CD14-positive monocyte (primary cell): Measurements from ENCODE around the gene ATP5F1A. TPM values are rescaled to one million over a fixed set of nuclear protein-coding genes. Genes with fewer than 3 reads are reported as not detected.

Experiments
- DNase-seq, 3 donors: peaks; one replicate each; pipeline ENCODE4 v3.0.0-alpha.2; 2011 to 2022
- H2AFZ ChIP-seq: 2 replicates; pipeline ENCODE4 v1.6.0; 2012; ENCODE audit warnings: mild to moderate bottlenecking, low read depth, low read length, inconsistent platforms; ENCODE audit not compliant: insufficient read depth, poor library complexity, severe bottlenecking
- H3K27ac ChIP-seq, 2 donors: 1 replicate in 1 of 2; 2 replicates in 1 of 2; pipeline ENCODE4 v1.5.1; 2012 to 2013; ENCODE audit warnings: low read length in 2 of 2, control low read depth in 1 of 2, inconsistent platforms in 1 of 2, low read depth in 1 of 2, mild to moderate bottlenecking in 1 of 2
- H3K27me3 ChIP-seq, 2 donors: one replicate each; pipeline versions ENCODE4 v1.6.0 to v1.6.1; 2011 to 2013; ENCODE audit warnings: low read length in 2 of 2; ENCODE audit not compliant: control insufficient read depth in 2 of 2, insufficient read depth in 2 of 2
- H3K36me3 ChIP-seq, 2 donors: replicated peaks in 1 of 2; 1 replicate in 1 of 2; 2 replicates in 1 of 2; pipeline versions ENCODE4 v1.5.1 to v1.6.1; 2012 to 2013; ENCODE audit warnings: low read length in 2 of 2, control low read depth in 1 of 2, inconsistent platforms in 1 of 2, mild to moderate bottlenecking in 1 of 2; ENCODE audit not compliant: insufficient read depth in 2 of 2, control insufficient read depth in 1 of 2
- H3K4me1 ChIP-seq, 2 donors: 1 replicate in 1 of 2; 2 replicates in 1 of 2; pipeline versions ENCODE4 v1.5.1 to v1.6.1; 2012 to 2013; ENCODE audit warnings: low read length in 2 of 2, control low read depth in 1 of 2, inconsistent platforms in 1 of 2, mild to moderate bottlenecking in 1 of 2, moderate library complexity in 1 of 2; ENCODE audit not compliant: insufficient read depth in 2 of 2, control insufficient read depth in 1 of 2
- H3K4me2 ChIP-seq: replicated peaks from 2 replicates; pipeline ENCODE3; 2012; ENCODE audit warnings: low read length, moderate library complexity, mild to moderate bottlenecking; ENCODE audit not compliant: poor library complexity, severe bottlenecking; ENCODE audit errors: extremely low read depth
- H3K4me3 ChIP-seq, 3 experiments: fragments of 200-600 bp in 1 of 3; sonication (generic) in 1 of 3; replicated peaks in 1 of 3; 1 replicate in 2 of 3; 2 replicates in 1 of 3; pipeline ENCODE4 v1.5.1; 2011 to 2013; ENCODE audit warnings: low read length in 3 of 3, mild to moderate bottlenecking in 3 of 3, control low read depth in 2 of 3, low read depth in 2 of 3, inconsistent platforms in 1 of 3, moderate library complexity in 1 of 3
- H3K79me2 ChIP-seq: 2 replicates; pipeline ENCODE4 v1.6.0; 2012; ENCODE audit warnings: mild to moderate bottlenecking, control low read depth, inconsistent platforms, low read length, moderate library complexity; ENCODE audit not compliant: insufficient read depth
- H3K9ac ChIP-seq: 2 replicates; pipeline ENCODE4 v1.6.0; 2017; ENCODE audit warnings: low read length, mild to moderate bottlenecking; ENCODE audit not compliant: insufficient read depth, poor library complexity, severe bottlenecking
- H3K9me3 ChIP-seq, 2 donors: replicated peaks in 1 of 2; 1 replicate in 1 of 2; 2 replicates in 1 of 2; pipeline versions ENCODE4 v1.5.1 to v1.6.1; 2012 to 2013; ENCODE audit warnings: low read length in 2 of 2, control low read depth in 1 of 2; ENCODE audit not compliant: control insufficient read depth in 1 of 2, insufficient read depth in 1 of 2
- H4K20me1 ChIP-seq: 2 replicates; pipeline ENCODE4 v1.6.0; 2012; ENCODE audit warnings: mild to moderate bottlenecking, low read length, control low read depth, moderate library complexity; ENCODE audit not compliant: insufficient read depth
- H3K27ac Mint-ChIP-seq, 7 donors: one replicate each; pipeline ENCODE4 v1.8.0; 2020; ENCODE audit warnings: mild to moderate bottlenecking in 7 of 7, mixed read lengths in 7 of 7, moderate library complexity in 6 of 7, inconsistent platforms in 2 of 7
- H3K27me3 Mint-ChIP-seq, 3 donors: one replicate each; pipeline ENCODE4 v1.8.0; 2021 to 2022; ENCODE audit warnings: low read depth in 3 of 3, mild to moderate bottlenecking in 3 of 3, mixed read lengths in 3 of 3, moderate library complexity in 3 of 3, inconsistent platforms in 1 of 3
- H3K36me3 Mint-ChIP-seq, 2 donors: one replicate each; pipeline ENCODE4 v1.8.0; 2020; ENCODE audit warnings: mixed read lengths in 2 of 2, inconsistent platforms in 1 of 2, mild to moderate bottlenecking in 1 of 2
- H3K4me1 Mint-ChIP-seq: one replicate; pipeline ENCODE4 v1.8.0; 2020; ENCODE audit warnings: mild to moderate bottlenecking, mixed read lengths
- H3K4me3 Mint-ChIP-seq, 2 donors: one replicate each; pipeline ENCODE4 v1.8.0; 2020; ENCODE audit warnings: mild to moderate bottlenecking in 2 of 2, mixed read lengths in 2 of 2, moderate library complexity in 1 of 2
- H3K9me3 Mint-ChIP-seq, 7 donors: one replicate each; pipeline ENCODE4 v1.8.0; 2020 to 2022; ENCODE audit warnings: mixed read lengths in 7 of 7, mild to moderate bottlenecking in 6 of 7, moderate library complexity in 6 of 7, inconsistent platforms in 2 of 7
- WGBS: methylation state at CpG from one replicate; pipeline ENCODE4 v1.1.5; 2013; ENCODE audit warnings: missing lambda C conversion rate; ENCODE audit not compliant: insufficient coverage; 5-methylcytosine and 5-hydroxymethylcytosine counted together
- intact Hi-C, 2 donors: fragments of 100-400 bp; cut with micrococcal nuclease; formaldehyde crosslinking; loops; one replicate each; pipeline versions ENCODE4 v1.15.0 to v1.15.1; 2023
- polyA plus RNA-seq, 3 donors: library from polyadenylated mRNA; depleted of rRNA in 1 of 3; unstranded in 2 of 3; stranded (reverse) in 1 of 3; fragments of 300-500 nt in 2 of 3; fragments of >200 nt in 1 of 3; fragmentation: Illumina TruSeq in 2 of 3; gene quantifications; 1 replicate in 2 of 3; 2 replicates in 1 of 3; pipeline ENCODE4 v1.2.3, GENCODE V29; 2012 to 2021
- TF ChIP-seq, protein P1 (sequence below): fragments of 200-600 bp; IDR thresholded peaks from one replicate; pipeline ENCODE4 v1.8.0; 2022; ENCODE audit warnings: antibody characterized with exemption, mild to moderate bottlenecking

Gene ATP5F1A
- polyA plus RNA-seq, 3 donors: 251 to 553 (median 524) TPM

DNA sequence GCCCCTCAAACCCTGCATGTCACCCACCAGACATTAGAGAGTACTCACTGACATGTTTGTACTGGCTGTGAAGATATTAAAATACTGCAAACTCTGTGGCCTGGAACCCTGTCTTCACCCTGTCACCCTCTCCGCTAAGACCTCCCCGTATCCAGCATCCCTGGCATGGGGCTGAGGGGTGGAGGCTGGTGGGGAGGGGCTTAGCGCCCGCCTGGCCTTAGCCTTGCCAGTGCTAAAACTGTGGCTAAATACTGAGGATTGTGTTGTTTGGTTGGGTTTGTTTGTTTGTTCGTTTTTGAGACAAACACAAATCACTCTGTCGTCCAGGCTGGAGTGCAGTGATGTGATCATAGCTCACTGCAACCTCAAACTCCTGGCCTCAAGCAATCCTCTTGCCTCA is 27.9 kb downstream of the ATP5F1A start:
- Histone ChIP-seq H3K4me1 (peaks cover 35 to 48% of the 10 kb centered on the region in 2 donors), H3K27ac (peak overlapping the region; percentile 75 to 78), H3K4me2 (peak overlapping the region; percentile 96), H3K36me3 (no peaks in the 10 kb centered on the region), H3K4me3 (peak overlapping the region; percentile 3 to 97 (median 95)), H3K27me3 (no peaks in the 10 kb centered on the region), H2AFZ (no peak overlapping the region), H3K9ac (peak overlapping the region; percentile 95), H3K9me3 (no peaks in the 10 kb centered on the region), H4K20me1 (peaks cover 41% of the 10 kb centered on the region), H3K79me2 (peaks cover 74% of the 10 kb centered on the region)
- H3K9me3 Mint-ChIP-seq: no peaks in the 10 kb centered on the region
- peaks cover 0 to 1% (median 0%) of the 10 kb centered on the region in 3 donors for H3K27me3 Mint-ChIP-seq
- 100% methylated on average over 2 of the region's 6 CpGs for WGBS
- no peak for DNase-seq
- peaks cover 53% of the 10 kb centered on the region for H3K4me1 Mint-ChIP-seq
- peaks cover 6 to 11% of the 10 kb centered on the region in 2 donors for H3K36me3 Mint-ChIP-seq
- TF ChIP-seq, protein P1, sequence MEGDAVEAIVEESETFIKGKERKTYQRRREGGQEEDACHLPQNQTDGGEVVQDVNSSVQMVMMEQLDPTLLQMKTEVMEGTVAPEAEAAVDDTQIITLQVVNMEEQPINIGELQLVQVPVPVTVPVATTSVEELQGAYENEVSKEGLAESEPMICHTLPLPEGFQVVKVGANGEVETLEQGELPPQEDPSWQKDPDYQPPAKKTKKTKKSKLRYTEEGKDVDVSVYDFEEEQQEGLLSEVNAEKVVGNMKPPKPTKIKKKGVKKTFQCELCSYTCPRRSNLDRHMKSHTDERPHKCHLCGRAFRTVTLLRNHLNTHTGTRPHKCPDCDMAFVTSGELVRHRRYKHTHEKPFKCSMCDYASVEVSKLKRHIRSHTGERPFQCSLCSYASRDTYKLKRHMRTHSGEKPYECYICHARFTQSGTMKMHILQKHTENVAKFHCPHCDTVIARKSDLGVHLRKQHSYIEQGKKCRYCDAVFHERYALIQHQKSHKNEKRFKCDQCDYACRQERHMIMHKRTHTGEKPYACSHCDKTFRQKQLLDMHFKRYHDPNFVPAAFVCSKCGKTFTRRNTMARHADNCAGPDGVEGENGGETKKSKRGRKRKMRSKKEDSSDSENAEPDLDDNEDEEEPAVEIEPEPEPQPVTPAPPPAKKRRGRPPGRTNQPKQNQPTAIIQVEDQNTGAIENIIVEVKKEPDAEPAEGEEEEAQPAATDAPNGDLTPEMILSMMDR: no peak
- peak overlapping the region; percentile 88 to 97 for H3K4me3 Mint-ChIP-seq
- peak overlapping the region; percentile 90 to 95 (median 92) for H3K27ac Mint-ChIP-seq
- intact Hi-C loops: loop anchor here (5.0 to 10.0 kb wide), 5 partner anchors 45 to 405 kb away; partner anchors contain the start of gene EPG5 (in 1 of the 2)

DNA sequence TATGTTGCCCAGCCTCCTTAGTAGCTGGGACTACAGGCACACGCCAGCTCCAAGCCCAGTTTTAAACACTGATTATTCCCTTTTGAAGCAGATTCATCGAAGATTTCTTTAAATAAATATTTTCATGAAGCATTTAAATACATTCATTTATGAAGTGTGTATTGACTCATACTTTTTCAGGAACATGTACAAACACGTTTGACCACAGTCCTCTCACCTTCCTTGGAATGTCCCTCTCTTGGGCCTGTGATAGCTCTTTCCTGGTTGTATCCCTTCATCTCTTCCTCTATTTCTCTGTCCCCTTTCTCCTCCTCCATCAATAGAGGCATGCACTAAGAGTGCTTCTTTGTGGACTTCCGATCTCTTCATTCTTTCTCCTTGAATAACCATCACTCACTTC is 28.6 kb downstream of the ATP5F1A start:
- Mint-ChIP-seq H3K4me1 (peaks cover 55% of the 10 kb centered on the region), H3K9me3 (no peaks in the 10 kb centered on the region), H3K36me3 (peaks cover 6 to 14% of the 10 kb centered on the region in 2 donors), H3K4me3 (no peak overlapping the region), H3K27me3 (peaks cover 0 to 1% (median 0%) of the 10 kb centered on the region in 3 donors), H3K27ac (peak overlapping the region in 1 of 7 donors; percentile 67)
- Histone ChIP-seq H3K27me3 (no peaks in the 10 kb centered on the region), H3K4me1 (peaks cover 35 to 48% of the 10 kb centered on the region in 2 donors), H3K27ac (peak overlapping the region in 1 of 2 donors; percentile 75), H3K9me3 (no peaks in the 10 kb centered on the region), H3K79me2 (peaks cover 81% of the 10 kb centered on the region), H3K4me3 (peak overlapping the region in 1 of 3 experiments; percentile 95), H3K4me2 (peak overlapping the region; percentile 96), H3K36me3 (no peaks in the 10 kb centered on the region), H2AFZ (no peak overlapping the region), H3K9ac (no peak overlapping the region), H4K20me1 (peaks cover 47% of the 10 kb centered on the region)
- peak in 1 of 3 donors; percentile 41 for DNase-seq
- intact Hi-C loops: no loop called here
- TF ChIP-seq, protein P1: no peak
- 70% methylated on average over 2 of the region's 4 CpGs for WGBS
